ENCODE results near the gene EIF4E1B. TPM values are rescaled to one million over a fixed set of nuclear protein-coding genes. Genes with fewer than 3 reads are reported as not detected.
"Not testable (repeated sequence)": the region's sequence is repeated elsewhere in the genome, so short reads cannot be mapped to it uniquely, and the experiment has no call there.

Gene EIF4E1B
- total and polyA plus RNA-seq, 7 donors: 0.04 to 0.62 TPM; not detected in 5

DNA sequence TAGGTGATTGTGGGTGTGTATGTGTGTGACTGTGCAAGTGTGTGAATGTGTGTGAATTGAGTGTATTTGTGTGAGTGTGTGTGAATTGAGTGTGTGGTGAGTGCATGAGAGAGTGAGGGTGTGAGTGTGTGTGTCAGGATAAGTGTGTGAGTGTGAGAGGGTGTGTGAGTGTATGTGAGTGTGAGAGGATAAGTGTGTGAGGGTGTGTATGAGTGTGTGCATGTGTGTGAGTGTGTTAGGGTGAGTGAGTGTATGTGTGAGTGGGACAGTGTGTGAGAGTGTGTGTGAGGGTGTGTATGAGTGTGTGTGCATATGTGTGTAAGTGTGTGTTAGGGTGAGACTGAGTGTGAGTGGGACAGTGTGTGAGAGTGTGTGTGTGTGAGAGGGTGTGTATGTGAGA is 42.2 kb upstream of the EIF4E1B start:
- no peak overlapping the region for H3K4me3 ChIP-seq
- ATAC-seq (no peak), DNase-seq (no peak)
- intact Hi-C loops (cut with DNase I): loop anchor here in 1 of 2 donors (10.0 kb wide), 1 partner anchor 197 kb away; no protein-coding TSS in a partner anchor
- TF ChIP-seq, protein P1, sequence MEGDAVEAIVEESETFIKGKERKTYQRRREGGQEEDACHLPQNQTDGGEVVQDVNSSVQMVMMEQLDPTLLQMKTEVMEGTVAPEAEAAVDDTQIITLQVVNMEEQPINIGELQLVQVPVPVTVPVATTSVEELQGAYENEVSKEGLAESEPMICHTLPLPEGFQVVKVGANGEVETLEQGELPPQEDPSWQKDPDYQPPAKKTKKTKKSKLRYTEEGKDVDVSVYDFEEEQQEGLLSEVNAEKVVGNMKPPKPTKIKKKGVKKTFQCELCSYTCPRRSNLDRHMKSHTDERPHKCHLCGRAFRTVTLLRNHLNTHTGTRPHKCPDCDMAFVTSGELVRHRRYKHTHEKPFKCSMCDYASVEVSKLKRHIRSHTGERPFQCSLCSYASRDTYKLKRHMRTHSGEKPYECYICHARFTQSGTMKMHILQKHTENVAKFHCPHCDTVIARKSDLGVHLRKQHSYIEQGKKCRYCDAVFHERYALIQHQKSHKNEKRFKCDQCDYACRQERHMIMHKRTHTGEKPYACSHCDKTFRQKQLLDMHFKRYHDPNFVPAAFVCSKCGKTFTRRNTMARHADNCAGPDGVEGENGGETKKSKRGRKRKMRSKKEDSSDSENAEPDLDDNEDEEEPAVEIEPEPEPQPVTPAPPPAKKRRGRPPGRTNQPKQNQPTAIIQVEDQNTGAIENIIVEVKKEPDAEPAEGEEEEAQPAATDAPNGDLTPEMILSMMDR (IDR thresholded peaks at IDR 0.05): no peak
- H3K36me3 ChIP-seq (ENCODE audit: insufficient read depth in 1 of 2, low read depth in 1 of 2): no peaks in the 10 kb centered on the region
- peaks cover 0 to 2% (median 0%) of the 10 kb centered on the region in 3 donors for H3K27me3 ChIP-seq (ENCODE audit: insufficient read depth in 3 of 3, low read length in 2 of 3)
- no peak overlapping the region for H3K27ac ChIP-seq
- H3K4me1 ChIP-seq: no peaks in the 10 kb centered on the region
- H3K9me3 ChIP-seq: peaks cover 9% of the 10 kb centered on the region

DNA sequence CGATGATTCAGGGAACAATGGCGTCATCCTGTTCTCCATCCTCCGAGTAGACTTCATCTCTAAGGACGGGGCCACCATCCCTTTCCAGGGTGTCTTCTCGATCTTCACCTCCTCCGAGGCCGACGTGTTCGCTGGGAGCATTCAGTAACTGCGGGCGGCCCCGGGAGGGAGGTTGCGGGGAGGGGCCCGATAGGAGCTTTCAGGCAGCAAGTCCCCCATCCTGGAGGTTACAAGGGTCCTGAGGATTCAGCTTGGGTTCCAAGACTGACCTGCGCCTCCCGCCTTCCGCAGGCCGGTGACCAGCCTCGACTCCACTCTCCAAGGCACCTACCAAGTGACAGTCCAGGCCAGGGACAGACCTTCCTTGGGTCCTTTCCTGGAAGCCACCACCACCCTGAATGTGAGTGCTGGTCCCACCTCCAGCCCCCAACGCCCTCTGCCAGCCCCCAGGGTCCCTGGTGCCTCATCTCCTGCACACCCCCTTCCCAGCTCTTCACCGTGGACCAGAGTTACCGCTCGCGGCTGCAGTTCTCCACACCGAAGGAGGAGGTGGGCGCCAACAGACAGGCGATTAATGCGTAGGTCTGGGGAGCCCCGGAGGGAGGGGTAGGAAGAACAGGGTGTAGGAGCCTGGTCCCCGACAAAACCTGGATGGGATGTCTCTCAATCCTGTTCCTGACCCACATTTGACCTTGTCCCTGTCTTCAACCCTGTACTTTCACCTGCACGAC is 41.3 kb upstream of the EIF4E1B start:
- Histone ChIP-seq H3K4me1 (no peaks in the 10 kb centered on the region), H3K27ac (no peak overlapping the region), H3K36me3 (ENCODE audit: insufficient read depth in 1 of 2, low read depth in 1 of 2) (no peaks in the 10 kb centered on the region), H3K27me3 (ENCODE audit: insufficient read depth in 3 of 3, low read length in 2 of 3) (peaks cover 0 to 2% (median 0%) of the 10 kb centered on the region in 3 donors), H3K9me3 (peaks cover 9% of the 10 kb centered on the region), H3K4me3 (no peak overlapping the region)
- TF ChIP-seq, protein P1 (IDR thresholded peaks at IDR 0.05): no peak
- intact Hi-C loops (cut with DNase I): loop anchor here in 1 of 2 donors (10.0 kb wide), 1 partner anchor 196 kb away; no protein-coding TSS in a partner anchor
- ATAC-seq (no peak), DNase-seq (no peak)
- 85 to 88% (median 86%) methylated on average over 31 of the region's 31 CpGs for WGBS, 3 donors

DNA sequence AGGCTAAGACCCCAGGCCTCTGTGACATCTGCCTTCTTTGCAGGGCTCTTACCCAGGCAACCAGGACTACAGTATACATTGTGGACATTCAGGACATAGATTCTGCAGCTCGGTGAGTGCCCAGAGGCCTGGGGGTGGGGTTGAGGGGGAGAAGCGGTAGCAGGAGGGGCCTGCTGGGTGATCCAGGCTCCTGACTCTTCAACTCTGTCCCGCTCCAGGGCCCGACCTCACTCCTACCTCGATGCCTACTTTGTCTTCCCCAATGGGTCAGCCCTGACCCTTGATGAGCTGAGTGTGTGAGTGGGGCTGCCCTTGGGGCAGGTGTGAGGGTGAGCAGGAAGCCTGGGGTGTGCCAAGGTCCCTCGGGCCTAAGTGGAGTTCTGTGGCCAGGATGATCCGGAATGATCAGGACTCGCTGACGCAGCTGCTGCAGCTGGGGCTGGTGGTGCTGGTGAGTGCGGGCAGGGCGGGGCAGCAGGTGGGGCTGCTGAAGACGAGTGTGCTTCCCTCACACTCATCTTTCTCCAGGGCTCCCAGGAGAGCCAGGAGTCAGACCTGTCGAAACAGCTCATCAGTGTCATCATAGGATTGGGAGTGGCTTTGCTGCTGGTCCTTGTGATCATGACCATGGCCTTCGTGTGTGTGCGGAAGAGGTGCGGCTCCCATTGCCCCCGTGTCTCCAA is 40.3 kb upstream of the EIF4E1B start:
- intact Hi-C loops (cut with DNase I): no loop called here
- H3K27ac ChIP-seq: no peak overlapping the region
- WGBS, 3 donors: 80 to 87% (median 83%) methylated on average over 17 of the region's 17 CpGs
- TF ChIP-seq, protein P1 (IDR thresholded peaks at IDR 0.05): no peak
- no peaks in the 10 kb centered on the region for H3K36me3 ChIP-seq (ENCODE audit: insufficient read depth in 1 of 2, low read depth in 1 of 2)
- no peak overlapping the region for H3K4me3 ChIP-seq
- DNase-seq: no peak
- peaks cover 0 to 1% (median 0%) of the 10 kb centered on the region in 3 donors for H3K27me3 ChIP-seq (ENCODE audit: insufficient read depth in 3 of 3, low read length in 2 of 3)
- H3K9me3 ChIP-seq: peaks cover 3% of the 10 kb centered on the region
- ATAC-seq: no peak
- H3K4me1 ChIP-seq: no peaks in the 10 kb centered on the region

DNA sequence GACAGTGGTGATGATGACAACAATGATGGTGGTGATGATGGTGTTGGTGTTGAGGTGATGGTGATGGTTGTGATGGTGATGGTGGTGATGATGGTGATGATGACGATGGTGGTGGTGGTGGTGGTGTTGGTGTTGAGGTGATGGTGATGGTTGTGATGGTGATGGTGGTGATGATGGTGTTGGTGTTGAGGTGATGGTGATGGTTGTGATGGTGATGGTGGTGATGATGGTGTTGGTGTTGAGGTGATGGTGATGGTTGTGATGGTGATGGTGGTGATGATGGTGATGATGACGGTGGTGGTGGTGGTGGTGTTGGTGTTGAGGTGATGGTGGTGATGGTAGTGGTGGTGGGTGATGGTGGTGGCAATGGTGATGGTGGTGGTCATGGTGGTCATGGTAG is 38.8 kb upstream of the EIF4E1B start:
- DNase-seq; H3K9me3 ChIP-seq; H3K4me3 ChIP-seq; H3K36me3 ChIP-seq (ENCODE audit: insufficient read depth in 1 of 2, low read depth in 1 of 2); H3K27me3 ChIP-seq (ENCODE audit: insufficient read depth in 3 of 3, low read length in 2 of 3); intact Hi-C loops (cut with DNase I); H3K27ac ChIP-seq; ATAC-seq; H3K4me1 ChIP-seq: not testable (repeated sequence)
- WGBS, 3 donors: 40 to 82% (median 72%) methylated on average over 1 to 2 of the region's 2 CpGs

DNA sequence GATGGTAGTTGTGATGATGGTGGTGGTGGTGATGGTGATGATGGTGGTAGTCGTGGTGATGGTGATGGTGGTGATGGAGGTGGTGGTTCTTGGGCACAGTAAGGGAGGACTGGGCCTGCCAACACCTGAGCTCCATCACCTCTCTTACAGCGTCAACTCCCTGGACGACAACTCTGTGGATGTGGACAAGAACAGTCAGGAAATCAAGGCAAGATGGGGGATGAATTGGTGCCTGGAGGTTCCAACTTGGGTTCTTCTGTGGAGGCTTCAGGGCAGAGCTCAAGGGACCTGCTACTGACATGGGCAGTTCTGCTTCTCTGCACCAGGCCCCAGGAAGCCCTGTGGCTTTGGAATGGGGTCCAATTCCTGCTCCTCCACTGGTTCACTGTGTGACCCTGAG is 37.9 kb upstream of the EIF4E1B start:
- Histone ChIP-seq H3K27me3 (ENCODE audit: insufficient read depth in 3 of 3, low read length in 2 of 3) (peaks cover 0 to 5% (median 3%) of the 10 kb centered on the region in 3 donors), H3K27ac (no peak overlapping the region), H3K4me3 (no peak overlapping the region), H3K9me3 (no peaks in the 10 kb centered on the region), H3K36me3 (ENCODE audit: insufficient read depth in 1 of 2, low read depth in 1 of 2) (no peaks in the 10 kb centered on the region), H3K4me1 (no peaks in the 10 kb centered on the region)
- intact Hi-C loops (cut with DNase I): no loop called here
- DNase-seq (no peak), ATAC-seq (no peak)
- WGBS, 3 donors: 94 to 96% (median 95%) methylated on average over 3 of the region's 3 CpGs
- TF ChIP-seq, protein P1 (IDR thresholded peaks at IDR 0.05): no peak

Data from psoas muscle (tissue), 8 donors.